Measurements from ENCODE around the gene CD99L2.
"Not testable (repeated sequence)": the region's sequence is repeated elsewhere in the genome, so short reads cannot be mapped to it uniquely, and the experiment has no call there.

CD99L2 gene

DNA sequence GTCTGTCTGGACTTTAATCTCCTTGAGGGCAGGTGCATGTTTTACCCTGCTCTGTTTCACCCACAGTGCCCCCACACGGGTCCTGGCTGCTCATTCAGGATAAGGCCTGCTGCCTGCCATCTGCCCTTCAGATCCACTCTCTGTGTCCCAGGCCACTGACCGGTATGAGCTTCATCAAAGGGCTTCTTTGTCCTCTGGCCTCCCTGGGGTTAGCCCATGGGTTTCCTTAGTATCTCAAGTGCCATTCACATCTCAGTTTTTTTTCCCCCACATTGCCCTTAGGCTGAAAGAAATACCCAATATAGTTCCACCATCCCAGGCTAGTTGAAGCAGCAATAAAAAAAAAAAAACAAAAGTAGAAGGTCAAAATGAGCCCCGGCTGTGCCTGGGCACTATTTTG lies 9.3 kb downstream of the CD99L2 start:
- ATAC-seq: no peak
- TF ChIP-seq ARNTL (CRISPR knock-in tag; IDR thresholded peaks at IDR 0.05; ENCODE audit: borderline replicate concordance, low read depth) (no peak), ZNF8 (CRISPR knock-in tag; IDR thresholded peaks at IDR 0.05) (no peak), ESRRG (CRISPR knock-in tag; IDR thresholded peaks at IDR 0.05) (no peak), ZC3H10 (CRISPR knock-in tag; IDR thresholded peaks at IDR 0.05) (no peak), POU6F1 (CRISPR knock-in tag; IDR thresholded peaks at IDR 0.05; ENCODE audit: borderline replicate concordance, low read depth) (no peak), ZNF565 (CRISPR knock-in tag; conservative IDR thresholded peaks at IDR 0.05; ENCODE audit: low read depth) (no peak), ZFP30 (CRISPR knock-in tag; IDR thresholded peaks at IDR 0.05) (no peak), ISL1 (CRISPR knock-in tag; IDR thresholded peaks at IDR 0.05) (no peak), ZNF70 (CRISPR knock-in tag; IDR thresholded peaks at IDR 0.05) (no peak)
- TF ChIP-seq, protein P1, sequence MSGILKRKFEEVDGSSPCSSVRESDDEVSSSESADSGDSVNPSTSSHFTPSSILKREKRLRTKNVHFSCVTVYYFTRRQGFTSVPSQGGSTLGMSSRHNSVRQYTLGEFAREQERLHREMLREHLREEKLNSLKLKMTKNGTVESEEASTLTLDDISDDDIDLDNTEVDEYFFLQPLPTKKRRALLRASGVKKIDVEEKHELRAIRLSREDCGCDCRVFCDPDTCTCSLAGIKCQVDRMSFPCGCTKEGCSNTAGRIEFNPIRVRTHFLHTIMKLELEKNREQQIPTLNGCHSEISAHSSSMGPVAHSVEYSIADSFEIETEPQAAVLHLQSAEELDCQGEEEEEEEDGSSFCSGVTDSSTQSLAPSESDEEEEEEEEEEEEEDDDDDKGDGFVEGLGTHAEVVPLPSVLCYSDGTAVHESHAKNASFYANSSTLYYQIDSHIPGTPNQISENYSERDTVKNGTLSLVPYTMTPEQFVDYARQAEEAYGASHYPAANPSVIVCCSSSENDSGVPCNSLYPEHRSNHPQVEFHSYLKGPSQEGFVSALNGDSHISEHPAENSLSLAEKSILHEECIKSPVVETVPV (CRISPR knock-in tag; IDR thresholded peaks at IDR 0.05): no peak
- TF ChIP-seq, protein P2, sequence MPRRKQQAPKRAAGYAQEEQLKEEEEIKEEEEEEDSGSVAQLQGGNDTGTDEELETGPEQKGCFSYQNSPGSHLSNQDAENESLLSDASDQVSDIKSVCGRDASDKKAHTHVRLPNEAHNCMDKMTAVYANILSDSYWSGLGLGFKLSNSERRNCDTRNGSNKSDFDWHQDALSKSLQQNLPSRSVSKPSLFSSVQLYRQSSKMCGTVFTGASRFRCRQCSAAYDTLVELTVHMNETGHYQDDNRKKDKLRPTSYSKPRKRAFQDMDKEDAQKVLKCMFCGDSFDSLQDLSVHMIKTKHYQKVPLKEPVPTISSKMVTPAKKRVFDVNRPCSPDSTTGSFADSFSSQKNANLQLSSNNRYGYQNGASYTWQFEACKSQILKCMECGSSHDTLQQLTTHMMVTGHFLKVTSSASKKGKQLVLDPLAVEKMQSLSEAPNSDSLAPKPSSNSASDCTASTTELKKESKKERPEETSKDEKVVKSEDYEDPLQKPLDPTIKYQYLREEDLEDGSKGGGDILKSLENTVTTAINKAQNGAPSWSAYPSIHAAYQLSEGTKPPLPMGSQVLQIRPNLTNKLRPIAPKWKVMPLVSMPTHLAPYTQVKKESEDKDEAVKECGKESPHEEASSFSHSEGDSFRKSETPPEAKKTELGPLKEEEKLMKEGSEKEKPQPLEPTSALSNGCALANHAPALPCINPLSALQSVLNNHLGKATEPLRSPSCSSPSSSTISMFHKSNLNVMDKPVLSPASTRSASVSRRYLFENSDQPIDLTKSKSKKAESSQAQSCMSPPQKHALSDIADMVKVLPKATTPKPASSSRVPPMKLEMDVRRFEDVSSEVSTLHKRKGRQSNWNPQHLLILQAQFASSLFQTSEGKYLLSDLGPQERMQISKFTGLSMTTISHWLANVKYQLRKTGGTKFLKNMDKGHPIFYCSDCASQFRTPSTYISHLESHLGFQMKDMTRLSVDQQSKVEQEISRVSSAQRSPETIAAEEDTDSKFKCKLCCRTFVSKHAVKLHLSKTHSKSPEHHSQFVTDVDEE (CRISPR knock-in tag; IDR thresholded peaks at IDR 0.05): no peak
- TF ChIP-seq, protein P3, sequence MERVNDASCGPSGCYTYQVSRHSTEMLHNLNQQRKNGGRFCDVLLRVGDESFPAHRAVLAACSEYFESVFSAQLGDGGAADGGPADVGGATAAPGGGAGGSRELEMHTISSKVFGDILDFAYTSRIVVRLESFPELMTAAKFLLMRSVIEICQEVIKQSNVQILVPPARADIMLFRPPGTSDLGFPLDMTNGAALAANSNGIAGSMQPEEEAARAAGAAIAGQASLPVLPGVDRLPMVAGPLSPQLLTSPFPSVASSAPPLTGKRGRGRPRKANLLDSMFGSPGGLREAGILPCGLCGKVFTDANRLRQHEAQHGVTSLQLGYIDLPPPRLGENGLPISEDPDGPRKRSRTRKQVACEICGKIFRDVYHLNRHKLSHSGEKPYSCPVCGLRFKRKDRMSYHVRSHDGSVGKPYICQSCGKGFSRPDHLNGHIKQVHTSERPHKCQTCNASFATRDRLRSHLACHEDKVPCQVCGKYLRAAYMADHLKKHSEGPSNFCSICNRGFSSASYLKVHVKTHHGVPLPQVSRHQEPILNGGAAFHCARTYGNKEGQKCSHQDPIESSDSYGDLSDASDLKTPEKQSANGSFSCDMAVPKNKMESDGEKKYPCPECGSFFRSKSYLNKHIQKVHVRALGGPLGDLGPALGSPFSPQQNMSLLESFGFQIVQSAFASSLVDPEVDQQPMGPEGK (CRISPR knock-in tag; IDR thresholded peaks at IDR 0.05; ENCODE audit: borderline replicate concordance): no peak

GRCh38 chrX:150887906-150888465 lies 10.5 kb downstream of the CD99L2 start:
- TF ChIP-seq ZNF565 (CRISPR knock-in tag; conservative IDR thresholded peaks at IDR 0.05; ENCODE audit: low read depth) (no peak), ARNTL (CRISPR knock-in tag; IDR thresholded peaks at IDR 0.05; ENCODE audit: borderline replicate concordance, low read depth) (no peak), ZNF8 (CRISPR knock-in tag; IDR thresholded peaks at IDR 0.05) (no peak), ESRRG (CRISPR knock-in tag; IDR thresholded peaks at IDR 0.05) (no peak), ZNF70 (CRISPR knock-in tag; IDR thresholded peaks at IDR 0.05) (no peak), OSR1 (CRISPR knock-in tag; IDR thresholded peaks at IDR 0.05) (no peak), ZC3H10 (CRISPR knock-in tag; IDR thresholded peaks at IDR 0.05) (no peak), SNAI2 (CRISPR knock-in tag; IDR thresholded peaks at IDR 0.05) (no peak)
- TF ChIP-seq, protein P2 (CRISPR knock-in tag; IDR thresholded peaks at IDR 0.05): no peak
- TF ChIP-seq, protein P3 (CRISPR knock-in tag; IDR thresholded peaks at IDR 0.05; ENCODE audit: borderline replicate concordance): no peak
- ATAC-seq: peak; percentile 40; the same call in 2 of the 3 replicates

DNA sequence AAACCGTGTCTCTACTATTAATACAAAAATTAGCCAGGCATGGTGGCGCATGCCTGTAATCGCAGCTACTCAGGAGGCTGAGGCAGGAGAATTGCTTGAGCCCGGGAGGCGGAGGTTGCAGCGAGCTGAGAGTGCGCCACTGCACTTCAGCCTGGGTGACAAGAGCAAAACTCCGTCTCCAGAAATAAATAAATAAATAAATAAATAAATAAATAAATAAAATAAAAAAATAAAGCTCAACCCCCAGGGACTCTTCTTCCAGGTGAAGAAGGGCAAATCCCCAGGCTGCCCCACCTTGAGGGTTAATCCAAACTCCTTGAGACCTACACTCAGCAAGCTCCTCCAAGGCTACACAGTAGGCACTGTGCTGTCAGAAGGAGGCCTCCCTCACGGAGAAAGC lies 11.2 kb downstream of the CD99L2 start:
- ATAC-seq: not testable (repeated sequence)
